ENCODE results near the gene E2F2. TPM values are rescaled to one million over a fixed set of nuclear protein-coding genes. Genes with fewer than 3 reads are reported as not detected.

E2F2 gene
- polyA plus RNA-seq, 12 donors, result 2.0 to 7.1 (median 4.4) TPM; not detected in 1

DNA sequence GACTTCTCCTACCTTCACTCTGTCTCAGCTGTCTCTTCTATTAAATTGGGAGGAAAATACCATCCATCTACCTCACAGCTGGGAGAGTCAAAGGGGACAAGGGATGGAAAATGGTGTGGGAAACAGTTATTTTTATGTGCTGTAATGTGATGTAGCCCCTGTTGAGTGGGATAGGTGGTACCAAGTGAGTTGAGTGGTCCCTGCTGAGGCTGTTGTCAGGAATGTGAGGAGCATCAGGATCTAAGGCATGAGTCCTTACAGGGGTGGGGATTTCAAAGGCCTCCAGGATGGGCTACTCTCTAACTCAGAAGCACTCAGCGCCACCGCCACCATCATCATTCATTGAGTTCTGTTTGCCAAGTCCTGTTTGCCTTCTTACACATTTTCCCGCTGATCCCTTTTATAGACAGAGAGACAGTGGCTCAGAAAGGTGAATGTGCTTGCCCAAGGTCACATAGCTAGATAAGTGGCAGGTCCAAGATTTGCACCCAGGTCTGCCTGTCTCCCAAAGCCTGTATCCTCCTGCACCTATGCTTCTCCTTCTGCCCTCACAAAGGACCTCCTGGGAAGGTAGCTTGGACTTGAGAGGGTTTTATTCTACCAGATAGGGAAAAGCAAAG, 32.8 kb upstream of the E2F2 start:
- no peak for DNase-seq

DNA sequence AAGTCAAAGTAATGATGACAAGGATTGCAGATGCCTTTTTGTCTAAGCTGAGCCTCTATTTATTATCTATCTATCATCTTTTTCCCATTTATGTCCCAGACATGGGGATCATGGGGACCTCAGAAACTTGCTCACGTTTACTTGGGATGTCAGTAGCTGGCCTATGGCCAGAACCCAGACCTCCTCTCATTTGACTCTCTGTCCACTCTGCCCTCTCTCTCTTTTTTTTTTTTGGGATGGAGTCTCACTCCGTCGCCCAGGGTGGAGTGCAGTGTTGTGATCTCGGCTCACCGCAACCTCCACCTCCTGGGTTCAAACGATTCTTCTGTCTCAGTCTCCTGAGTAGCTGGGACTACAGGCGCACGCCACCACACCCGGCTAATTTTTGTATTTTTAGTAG, 32.0 kb upstream of the E2F2 start:
- no peak for DNase-seq

DNA sequence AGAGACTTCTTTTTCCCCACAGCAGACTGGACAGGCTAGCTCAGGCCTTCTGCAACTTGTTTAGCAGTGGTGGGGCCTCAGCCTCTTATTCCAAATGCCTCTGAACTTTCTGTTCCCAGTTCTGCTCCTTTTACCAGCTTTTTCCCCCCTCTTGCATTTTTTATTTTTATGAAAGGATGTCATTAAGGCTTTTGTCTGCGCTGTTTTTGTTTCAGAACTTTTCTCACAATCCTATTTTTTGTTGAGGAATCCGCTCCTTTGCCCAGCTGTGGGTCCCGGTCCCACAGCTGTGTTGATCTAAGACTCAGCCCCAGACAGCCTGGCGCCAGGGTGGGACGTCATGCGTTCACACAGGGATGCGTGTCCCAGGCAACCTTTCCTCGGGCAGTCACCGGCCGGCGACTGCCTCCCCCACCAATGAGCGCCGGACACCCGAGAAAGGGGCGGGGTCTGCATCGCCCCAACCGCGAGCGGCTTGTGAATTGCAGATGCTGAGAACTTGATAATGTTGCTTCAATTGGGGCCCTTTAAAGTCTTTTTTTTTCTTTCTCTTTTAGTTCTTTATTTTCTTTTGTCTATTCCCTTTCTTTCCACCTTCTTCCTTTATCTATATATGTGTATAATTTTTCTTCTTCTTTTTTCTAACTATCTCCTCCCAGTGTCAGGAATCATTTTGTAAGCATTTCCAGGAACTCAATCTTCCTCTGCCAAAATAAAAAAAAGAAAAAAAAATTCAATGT, 31.3 kb upstream of the E2F2 start:
- DNase-seq, result peak; percentile 96

DNA sequence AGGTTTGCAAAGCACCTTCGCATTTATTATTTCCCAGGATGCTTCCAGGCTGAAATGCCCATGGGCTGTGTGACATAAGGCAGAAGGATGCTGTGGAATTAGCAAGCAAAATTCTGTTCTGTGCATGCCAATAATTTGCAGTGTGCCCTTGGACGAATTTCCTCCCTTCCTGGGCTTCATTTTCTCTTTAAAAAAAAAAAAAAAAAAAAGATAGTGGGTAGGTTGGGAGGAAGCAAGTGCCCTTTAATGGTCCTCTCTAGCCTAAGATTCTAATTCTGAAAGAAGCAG, 30.7 kb upstream of the E2F2 start:
- no peak for DNase-seq

DNA sequence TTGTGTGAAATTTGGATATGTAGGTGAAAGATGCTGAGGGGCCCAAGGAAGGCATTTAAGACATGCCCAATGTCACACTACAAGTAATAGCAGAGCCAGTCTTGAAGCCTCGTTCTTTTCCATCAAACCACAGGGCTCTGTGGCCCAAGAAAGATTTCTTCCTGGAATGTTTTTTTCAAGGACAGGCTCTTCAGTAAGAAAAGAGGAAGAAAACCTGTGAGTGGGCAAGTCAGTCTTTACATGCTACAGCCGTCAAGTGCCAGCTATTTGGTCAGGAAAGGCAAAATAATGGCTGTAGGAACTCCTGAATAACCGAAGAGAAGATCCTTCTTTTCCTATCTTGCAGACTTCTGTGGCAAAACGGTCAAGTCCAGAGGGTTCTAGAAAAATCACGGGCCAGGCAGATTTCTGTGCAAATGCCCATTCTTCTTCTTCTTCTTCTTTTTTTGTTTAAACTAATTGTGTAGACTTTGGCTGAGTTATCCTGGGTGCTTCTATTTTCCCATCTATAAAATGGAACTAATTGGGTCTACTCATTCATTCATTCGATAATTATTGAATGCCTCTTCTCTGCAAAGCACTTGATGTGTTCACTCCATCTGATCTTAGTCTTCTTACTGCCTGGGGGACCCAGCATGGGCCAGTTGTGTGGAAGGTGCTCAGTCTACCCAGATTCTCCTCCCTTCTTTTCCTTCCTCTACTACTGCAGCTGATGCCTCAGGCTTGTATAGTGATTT, 30.2 kb upstream of the E2F2 start:
- DNase-seq, result no peak

DNA sequence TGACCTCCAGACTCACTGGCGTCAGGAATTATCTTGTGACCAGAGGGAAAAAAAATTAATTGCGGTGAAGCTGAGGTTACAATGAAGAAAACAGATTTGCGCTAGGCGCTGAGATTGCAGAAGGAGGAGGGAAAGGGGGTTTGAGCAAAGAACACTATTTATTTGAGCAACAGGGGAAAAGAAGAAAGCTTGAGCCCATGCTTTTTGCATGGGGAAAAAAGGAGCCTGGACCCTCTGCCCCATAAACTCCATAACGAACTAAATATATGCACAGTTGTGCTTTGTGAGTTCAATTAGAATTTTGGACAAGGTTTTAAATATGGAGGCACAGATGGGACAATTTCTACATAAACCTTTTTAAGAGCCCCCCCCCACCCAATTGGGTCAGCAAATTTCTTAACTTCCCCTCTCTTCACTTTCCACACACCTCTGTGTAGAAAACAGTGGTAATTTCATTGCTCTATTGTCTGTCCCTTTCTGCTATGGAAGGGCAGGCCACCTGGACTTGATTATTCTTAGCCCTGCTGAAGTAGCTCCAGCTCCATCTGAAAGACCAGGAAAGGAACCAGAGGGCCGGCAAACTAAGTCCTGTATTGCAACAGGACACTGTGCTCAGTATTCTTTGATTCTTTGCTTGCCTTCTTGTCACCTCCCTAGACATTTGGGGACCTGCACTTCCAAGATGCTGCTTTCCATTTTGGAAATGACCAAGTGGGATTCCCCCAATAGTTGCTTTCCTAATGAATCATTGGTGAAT, 29.1 kb upstream of the E2F2 start:
- DNase-seq, result peak; percentile 41

DNA sequence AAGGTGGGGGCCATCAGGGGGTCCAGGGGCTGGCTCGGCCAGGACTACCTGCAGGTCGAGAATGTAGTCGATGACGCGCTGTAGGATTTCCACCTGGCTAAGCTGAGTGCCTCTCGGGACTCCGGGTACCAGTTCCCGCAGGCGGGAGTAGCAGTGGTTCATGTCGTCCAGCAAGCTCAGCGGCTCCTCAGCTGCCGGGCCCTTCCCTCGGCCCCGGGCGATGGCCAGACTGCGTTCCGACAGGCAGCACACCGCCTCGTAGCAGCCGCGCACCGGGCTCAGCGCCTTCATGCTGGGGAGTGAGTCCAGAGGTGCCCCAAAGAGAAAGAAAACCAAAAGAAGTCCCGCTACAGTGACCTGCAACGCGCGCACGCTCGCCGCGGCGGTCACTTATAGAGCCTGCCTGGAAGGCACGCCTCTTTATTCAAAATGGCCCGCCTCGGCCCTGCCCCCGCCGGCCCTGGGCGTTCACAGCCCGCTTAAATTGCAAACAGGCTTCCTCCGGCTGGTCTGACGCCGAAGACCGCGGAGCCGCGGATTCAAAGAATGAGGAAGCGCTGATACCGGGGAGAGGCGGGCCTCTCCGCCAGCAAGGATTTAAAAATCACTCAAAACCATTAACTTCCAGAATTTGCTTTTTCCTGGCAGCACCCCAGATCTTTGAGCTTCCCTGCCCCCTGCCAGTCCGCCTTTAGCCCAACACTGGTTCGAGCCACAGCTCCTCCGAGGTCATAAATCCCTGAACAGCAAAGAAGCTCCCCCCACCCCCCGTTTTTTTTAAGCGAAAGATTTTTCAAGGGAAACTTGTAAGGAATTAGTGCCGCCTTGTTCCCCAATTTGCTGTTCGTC, 28.3 kb upstream of the E2F2 start, which contains the start of gene ID3:
TSS of gene ID3 (minus strand) at position 366 of the 849 bp plus-strand sequence. CDS start at position 291, 75 bp downstream.
- peak; percentile 96 for DNase-seq

DNA sequence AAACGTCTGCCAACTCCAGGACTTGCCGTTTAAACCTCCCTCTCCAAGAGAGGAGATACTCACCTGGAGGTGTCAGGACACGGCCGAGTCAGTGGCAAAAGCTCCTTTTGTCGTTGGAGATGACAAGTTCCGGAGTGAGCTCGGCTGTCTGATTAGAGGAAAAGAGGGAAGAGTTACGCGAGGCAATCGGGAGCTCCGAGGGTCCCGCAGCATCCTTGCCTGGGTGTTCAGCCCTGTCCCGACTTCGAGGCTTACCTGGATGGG, 27.8 kb upstream of the E2F2 start:
- no peak for DNase-seq

DNA sequence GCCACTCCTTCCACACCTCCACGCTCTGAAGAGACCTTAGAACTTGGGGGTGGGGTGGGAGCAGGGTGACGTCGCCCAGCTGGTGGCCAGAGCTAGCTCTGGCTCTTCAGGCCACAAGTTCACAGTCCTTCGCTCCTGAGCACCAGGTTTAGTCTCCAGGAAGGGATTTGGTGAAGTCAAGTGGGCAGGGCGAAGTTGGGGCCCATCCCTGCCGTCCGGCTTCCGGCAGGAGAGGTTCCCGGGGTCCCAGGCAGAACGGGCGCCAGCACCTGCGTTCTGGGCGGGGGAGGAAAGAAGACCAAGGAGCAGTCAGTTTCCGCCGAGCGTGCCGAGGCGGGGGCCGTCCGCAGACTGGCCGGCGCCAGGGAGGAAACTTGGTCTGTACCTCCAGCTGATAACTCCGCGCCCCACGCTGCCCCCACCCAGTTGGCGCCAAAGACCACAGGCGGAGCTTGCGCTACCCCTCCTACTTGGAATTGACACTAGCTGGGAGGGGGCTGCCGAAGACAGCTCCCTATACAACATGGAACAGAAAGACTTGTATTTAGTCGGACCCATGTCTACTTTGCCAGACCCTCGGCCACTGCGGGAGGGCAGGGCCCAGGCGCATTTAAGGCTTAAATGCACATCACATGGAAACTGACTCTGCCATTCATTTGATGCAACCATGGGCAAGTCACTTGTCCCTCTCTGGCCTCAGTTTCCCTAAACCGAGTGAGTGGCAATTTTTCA, 27.3 kb upstream of the E2F2 start:
- DNase-seq, result peak; percentile 65

DNA sequence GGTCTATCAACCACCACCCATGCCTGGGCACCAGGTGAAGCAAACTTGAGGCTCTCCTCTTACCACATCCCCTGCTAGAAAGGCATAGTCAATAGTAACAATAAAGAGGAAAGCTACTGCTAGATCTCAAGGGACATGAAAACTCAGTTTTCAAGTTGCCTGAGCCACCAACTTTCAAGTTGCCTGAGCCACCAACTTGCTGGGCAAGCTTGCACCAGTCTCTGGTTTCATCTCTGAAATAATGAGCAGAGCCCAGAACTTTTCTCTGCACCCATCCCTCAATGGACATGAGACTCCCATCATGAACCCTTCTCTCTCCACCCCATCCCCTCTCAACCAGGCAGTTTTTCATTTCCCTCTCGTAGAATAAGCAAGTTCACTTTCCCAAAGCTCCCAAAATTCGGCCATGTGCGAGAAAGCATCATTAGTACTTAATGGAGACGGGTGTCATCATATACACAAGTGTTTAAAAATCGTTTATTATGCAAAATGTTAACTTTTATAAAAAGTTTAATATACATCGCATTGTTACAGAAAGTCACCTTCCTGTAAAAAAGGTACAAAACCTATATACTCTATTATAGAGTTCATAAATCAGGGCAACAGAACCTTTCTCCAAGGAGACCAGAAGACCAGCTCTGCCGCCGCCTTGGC, 26.6 kb upstream of the E2F2 start:
- no peak for DNase-seq

DNA sequence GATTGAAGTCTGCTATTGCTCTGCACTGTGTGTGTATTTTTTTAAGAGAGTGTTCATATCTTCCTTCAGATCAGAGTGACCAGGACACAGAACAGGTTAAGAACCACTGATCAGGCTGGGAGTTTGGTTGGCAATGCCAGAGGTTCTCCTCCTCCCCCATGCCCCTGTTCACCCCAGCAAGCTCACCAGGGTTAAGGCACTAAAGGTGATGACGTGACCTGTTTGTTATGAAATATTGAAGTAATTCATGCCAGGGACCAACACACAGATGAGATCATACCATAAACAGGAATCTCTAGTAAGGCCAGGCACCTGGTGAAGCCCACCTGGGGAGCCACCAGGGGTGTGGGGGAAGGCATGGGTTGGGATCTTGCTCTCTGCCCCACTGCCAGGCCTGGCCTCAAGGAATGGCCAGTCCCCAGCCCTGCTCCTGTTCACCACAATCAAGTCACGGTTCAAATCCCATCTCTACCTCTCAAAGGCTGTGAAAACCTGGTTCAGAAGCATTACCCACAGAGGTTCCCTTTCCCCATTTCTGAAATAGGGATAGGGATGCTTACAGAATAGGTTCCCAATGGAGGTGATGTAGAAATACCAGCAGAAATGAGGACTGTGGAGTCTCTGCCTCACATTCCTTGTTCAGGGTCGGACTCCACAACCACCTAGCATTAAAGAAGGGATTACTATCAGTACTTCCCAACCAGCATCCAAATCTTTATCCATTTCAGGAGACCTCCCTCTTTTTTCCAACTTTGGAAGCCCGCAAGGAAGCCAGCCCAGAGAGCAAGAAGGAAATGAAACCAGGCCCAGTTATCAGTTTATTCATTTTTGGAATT, 25.8 kb upstream of the E2F2 start:
- DNase-seq, result no peak

DNA sequence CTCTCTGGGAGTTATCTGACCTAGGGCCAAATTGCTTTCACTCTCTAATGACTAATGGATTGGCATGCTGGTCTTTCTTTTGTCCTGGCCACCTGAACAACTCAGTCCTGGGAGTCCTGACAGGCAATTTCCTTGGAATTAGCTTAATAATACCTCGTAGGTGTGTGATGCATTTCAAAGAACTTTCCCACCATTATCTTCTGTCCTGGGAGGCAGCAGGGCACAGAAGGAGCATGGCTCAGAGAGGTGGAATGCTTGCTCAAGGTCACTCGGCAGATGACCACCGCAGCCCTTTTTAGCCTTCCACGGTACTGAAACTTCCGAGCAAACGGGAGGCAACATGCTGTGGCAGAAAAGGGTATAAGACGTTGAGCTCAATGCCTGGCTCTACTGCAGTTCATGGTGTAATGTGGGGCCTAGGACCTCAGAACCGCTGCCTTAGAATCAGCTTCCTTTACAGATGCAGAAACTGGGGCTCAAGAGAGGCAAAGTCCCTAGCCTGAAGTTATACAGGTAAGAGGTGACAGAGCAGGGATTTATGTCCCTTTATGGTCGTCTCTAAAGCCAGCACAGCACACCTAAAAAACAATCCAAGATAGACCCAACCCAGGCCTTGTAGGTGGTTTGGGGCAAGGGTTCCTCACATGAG, 25.1 kb upstream of the E2F2 start:
- no peak for DNase-seq

DNA sequence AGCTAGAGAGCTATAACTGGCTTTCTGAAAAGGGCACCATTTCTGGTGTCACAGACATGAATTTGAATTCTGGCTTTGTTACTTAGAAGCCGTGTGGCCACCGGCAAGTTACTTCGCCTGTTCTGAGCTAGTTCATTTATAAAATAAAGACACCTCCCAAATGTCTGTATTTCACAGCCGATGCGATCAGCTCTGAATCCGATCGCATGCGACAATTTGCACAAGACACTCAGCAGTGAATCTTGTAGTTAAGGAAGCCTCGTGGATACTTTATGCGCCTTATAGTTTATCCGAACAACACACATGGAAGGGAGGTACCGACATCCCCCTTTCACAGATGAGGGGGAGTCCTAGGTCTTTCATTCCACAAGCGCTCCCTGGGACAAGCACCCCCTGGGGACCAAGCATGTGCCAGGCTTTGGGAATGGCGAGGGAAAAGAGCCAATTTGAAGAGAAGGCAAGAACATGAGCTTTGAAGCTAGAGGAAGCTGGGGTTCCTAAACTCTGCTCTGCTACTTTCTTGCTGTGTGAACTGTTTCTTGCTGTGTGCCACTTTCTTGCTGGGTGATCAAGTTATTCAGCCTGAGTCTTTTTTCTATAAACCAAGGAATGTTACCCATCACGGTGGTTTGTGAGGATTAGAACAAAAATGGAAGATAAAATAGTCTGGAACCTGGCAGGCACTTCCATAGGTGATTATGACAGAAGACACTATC, 24.4 kb upstream of the E2F2 start:
- DNase-seq, result no peak

DNA sequence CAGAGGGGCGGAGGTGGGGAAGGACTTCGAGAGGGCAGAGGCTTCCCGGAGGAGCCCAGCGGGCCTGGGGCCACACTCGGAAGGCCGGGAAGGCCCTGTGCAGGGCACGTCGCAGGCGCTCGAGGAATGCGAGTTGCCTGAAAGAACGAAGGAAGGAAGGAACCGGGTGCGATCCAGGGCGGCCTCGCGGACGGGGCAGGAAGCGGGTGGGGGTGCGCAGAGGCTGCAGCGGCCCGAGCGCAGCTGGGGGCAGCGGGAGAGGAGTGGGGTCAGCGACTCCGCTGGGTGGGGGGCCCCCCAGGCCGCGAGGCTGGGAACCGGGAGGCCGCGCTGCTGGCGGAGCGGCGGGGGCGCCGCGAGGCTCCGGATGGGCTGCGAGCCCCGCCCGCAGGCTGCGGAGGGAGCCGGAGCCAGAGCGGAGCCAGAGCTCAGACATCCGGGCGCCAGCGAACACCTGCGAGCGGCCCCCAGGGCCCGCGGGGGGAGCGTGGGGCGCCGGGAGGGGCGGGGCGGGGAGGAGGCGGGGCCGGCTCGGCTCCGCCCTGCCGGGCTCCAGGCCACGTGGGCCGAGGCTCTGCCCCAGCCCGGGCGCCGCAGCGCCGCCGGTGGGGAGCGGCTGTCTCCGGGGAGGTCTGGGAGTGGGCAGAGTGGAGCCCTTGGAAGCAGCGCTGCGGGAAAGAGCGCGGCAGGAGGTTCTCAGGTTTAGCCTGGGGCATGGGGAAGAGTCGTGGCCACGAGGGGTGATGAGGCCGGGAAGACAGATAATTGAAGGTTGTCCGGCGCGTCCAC, 23.6 kb upstream of the E2F2 start:
- DNase-seq, result peak; percentile 75

DNA sequence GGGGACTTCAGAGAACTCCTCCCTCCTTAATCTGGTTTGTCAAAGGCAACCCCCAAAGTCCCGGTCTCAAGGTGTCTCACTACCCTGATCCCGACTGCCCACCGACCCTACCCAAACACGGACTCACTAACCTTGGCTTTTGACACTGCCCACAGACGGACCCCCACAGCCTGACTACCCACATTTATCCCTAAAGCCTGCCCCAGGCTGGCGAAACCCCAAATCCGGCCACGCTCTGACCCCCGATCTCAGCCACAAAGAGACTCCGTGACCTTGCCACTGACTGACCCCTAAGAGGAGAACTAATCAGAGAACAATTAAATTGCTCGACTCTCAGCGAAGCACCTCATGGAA, 23.1 kb upstream of the E2F2 start:
- DNase-seq, result no peak

DNA sequence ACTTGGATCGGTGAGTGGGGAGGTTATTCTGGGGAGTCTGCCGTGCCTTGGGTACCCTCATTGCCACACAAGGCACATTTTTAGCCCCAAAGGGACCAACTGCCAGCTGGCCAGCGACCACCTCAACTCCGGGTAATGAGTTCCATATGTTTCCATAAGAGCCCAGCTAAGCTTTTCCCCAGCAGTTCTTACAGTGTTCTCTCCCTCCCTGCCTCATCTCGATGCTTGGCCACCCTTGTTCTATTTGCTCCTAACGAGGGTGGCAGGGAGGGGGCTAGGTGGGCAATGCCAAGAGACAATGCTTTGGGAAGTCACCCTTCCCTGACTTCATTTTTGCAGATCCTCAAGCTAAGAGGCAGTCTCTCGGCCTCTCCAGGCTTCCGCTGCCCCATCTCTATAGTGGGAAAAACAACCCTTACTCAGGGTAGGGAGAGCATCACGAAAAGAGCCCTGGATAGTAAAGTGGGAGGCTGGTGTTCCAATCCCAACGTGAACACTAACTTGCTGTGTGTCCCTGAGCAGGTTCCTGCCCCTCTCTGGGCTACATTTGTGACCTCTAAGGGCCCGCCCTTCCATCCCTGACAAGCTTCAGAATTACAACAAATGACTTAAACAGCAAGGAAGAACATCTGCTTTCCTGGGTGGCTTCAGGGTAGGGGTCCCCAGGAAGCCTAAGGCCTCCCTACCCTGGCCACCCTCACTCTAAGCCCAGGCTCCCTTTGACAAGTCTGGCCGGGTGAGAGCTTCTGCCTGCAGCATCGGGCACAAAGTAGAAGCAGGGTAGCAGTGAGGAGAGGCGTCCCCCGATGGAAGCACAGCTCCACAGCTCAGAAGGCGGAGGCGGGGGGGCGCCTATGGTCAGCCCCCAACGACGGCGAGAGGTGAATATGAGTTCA, 22.4 kb upstream of the E2F2 start:
- DNase-seq, result peak; percentile 66
